Tibial artery (tissue), 4 donors: ENCODE measurements around the gene POLD2.
"Not testable (repeated sequence)": the region's sequence is repeated elsewhere in the genome, so short reads cannot be mapped to it uniquely, and the experiment has no call there.

ENCODE experiments used
- DNase-seq, 2 donors: peaks; one replicate each; pipeline ENCODE4 v3.0.0-alpha.2; 2019
- H3K27ac ChIP-seq, 2 donors: fragments of 200-600 bp; sonication (generic) in 1 of 2; 1 replicate in 1 of 2; 2 replicates in 1 of 2; pipeline ENCODE4 v1.5.1; 2018 to 2019; ENCODE audit warnings: mild to moderate bottlenecking in 1 of 2
- H3K27me3 ChIP-seq, 2 donors: fragments of 200-600 bp; sonication (generic) in 1 of 2; one replicate each; pipeline versions ENCODE4 v1.5.1 to v1.6.0; 2016 to 2019
- H3K36me3 ChIP-seq, 3 donors: fragments of 200-600 bp; sonication (generic) in 2 of 3; one replicate each; pipeline ENCODE4 v1.5.1; 2016 to 2019; ENCODE audit warnings: mild to moderate bottlenecking in 2 of 3
- H3K4me1 ChIP-seq, 4 donors: fragments of 200-600 bp; sonication (generic) in 2 of 4; 1 replicate in 3 of 4; 2 replicates in 1 of 4; pipeline ENCODE4 v1.5.1; 2016 to 2019
- H3K4me3 ChIP-seq, 2 donors: fragments of 200-600 bp; sonication (generic) in 1 of 2; 1 replicate in 1 of 2; 2 replicates in 1 of 2; pipeline ENCODE4 v1.5.1; 2018 to 2019; ENCODE audit warnings: mild to moderate bottlenecking in 2 of 2
- H3K9me3 ChIP-seq, 3 donors: fragments of 200-600 bp; sonication (generic) in 1 of 3; one replicate each; pipeline ENCODE4 v1.5.1; 2016 to 2019
- CTCF ChIP-seq, 2 experiments: fragments of 200-600 bp in 1 of 2; fragments of 450-650 bp in 1 of 2; IDR thresholded peaks; one replicate each; pipeline ENCODE4 v1.5.1; 2017 to 2019; ENCODE audit warnings: antibody characterized with exemption in 2 of 2, mild to moderate bottlenecking in 1 of 2, moderate library complexity in 1 of 2
- intact Hi-C: fragments of 100-400 bp; cut with DNase I; formaldehyde crosslinking; loops from one replicate; pipeline ENCODE4 v1.15.0; 2023; ENCODE audit warnings: low total_unique reads

POLD2 gene

GRCh38 chr7:44123190-44124003 is at the start of gene POLD2:
Gene POLD2, minus strand, starts transcription at chr7:44123548. Its CDS starts 1,495 bp downstream, at chr7:44122053.
- H3K9me3 ChIP-seq = no peaks in the 10 kb centered on the region
- peak; percentile 98 to 99 for DNase-seq
- TF ChIP-seq CTCF (IDR thresholded peaks at IDR 0.05) = peak in 1 of 2 experiments; percentile 24
- peaks cover 0 to 27% (median 17%) of the 10 kb centered on the region in 4 donors for H3K4me1 ChIP-seq
- peak within 1 kb of the TSS; percentile 76 to 83 for H3K4me3 ChIP-seq
- H3K36me3 ChIP-seq = peaks cover 0 to 35% (median 13%) of the 10 kb centered on the region in 3 donors
- no peaks in the 10 kb centered on the region for H3K27me3 ChIP-seq
- H3K27ac ChIP-seq = peak within 1 kb of the TSS; percentile 83 to 90
- intact Hi-C loops = no loop called here

- Histone ChIP-seq H3K27me3 (no peaks in the 10 kb centered on the region), H3K9me3 (no peaks in the 10 kb centered on the region), H3K4me1 (peaks cover 0 to 4% (median 0%) of the 10 kb centered on the region in 4 donors), H3K4me3 (no peak overlapping the region), H3K36me3 (no peaks in the 10 kb centered on the region), H3K27ac (no peak overlapping the region)
- no peak for TF ChIP-seq CTCF (IDR thresholded peaks at IDR 0.05)
- no peak for DNase-seq
- intact Hi-C loops = no loop called here
Observed at GRCh38 chr7:44172803-44173424, 49.6 kb upstream of the POLD2 start.

GRCh38 chr7:44172352-44172751 is 49.0 kb upstream of the POLD2 start:
- peak in 1 of 2 donors; percentile 16 for DNase-seq
- Histone ChIP-seq H3K27ac (no peak overlapping the region), H3K27me3 (no peaks in the 10 kb centered on the region), H3K4me3 (no peak overlapping the region), H3K9me3 (no peaks in the 10 kb centered on the region), H3K4me1 (no peaks in the 10 kb centered on the region), H3K36me3 (no peaks in the 10 kb centered on the region)
- TF ChIP-seq CTCF (IDR thresholded peaks at IDR 0.05) = no peak
- intact Hi-C loops = no loop called here

- H3K36me3 ChIP-seq, H3K27ac ChIP-seq, H3K9me3 ChIP-seq, H3K4me1 ChIP-seq, H3K4me3 ChIP-seq, intact Hi-C loops, H3K27me3 ChIP-seq: not testable (repeated sequence)
- DNase-seq = peak in 1 of 2 donors; percentile 32
Observed at GRCh38 chr7:44171901-44172300, 48.6 kb upstream of the POLD2 start.

- intact Hi-C loops = no loop called here
- H3K27ac ChIP-seq = no peak overlapping the region
- H3K36me3 ChIP-seq = no peaks in the 10 kb centered on the region
- H3K4me1 ChIP-seq = no peaks in the 10 kb centered on the region
- H3K27me3 ChIP-seq = no peaks in the 10 kb centered on the region
- no peaks in the 10 kb centered on the region for H3K9me3 ChIP-seq
- DNase-seq = no peak
- no peak for TF ChIP-seq CTCF (IDR thresholded peaks at IDR 0.05)
- H3K4me3 ChIP-seq = no peak overlapping the region
Observed at GRCh38 chr7:44167920-44168319, 44.6 kb upstream of the POLD2 start.

- DNase-seq = no peak
- TF ChIP-seq CTCF (IDR thresholded peaks at IDR 0.05) = no peak
- H3K27me3 ChIP-seq = no peaks in the 10 kb centered on the region
- no peak overlapping the region for H3K4me3 ChIP-seq
- intact Hi-C loops = no loop called here
- H3K9me3 ChIP-seq = no peaks in the 10 kb centered on the region
- H3K27ac ChIP-seq = no peak overlapping the region
- no peaks in the 10 kb centered on the region for H3K36me3 ChIP-seq
- no peaks in the 10 kb centered on the region for H3K4me1 ChIP-seq
Observed at GRCh38 chr7:44163591-44163990, 40.2 kb upstream of the POLD2 start.
